Liver (tissue), 9 donors: ENCODE measurements around the gene ZC3H18. TPM values are rescaled to one million over a fixed set of nuclear protein-coding genes. Genes with fewer than 3 reads are reported as not detected.

Source experiments
- DNase-seq: peaks from one replicate; pipeline ENCODE4 v3.0.0-alpha.2; 2017; ENCODE audit warnings: low spot score
- H3K27ac ChIP-seq, 2 donors: one replicate each; pipeline ENCODE4 v1.7.0; 2013; ENCODE audit warnings: inconsistent platforms in 2 of 2, low read length in 2 of 2, control low read depth in 1 of 2, low read depth in 1 of 2, mild to moderate bottlenecking in 1 of 2
- H3K27me3 ChIP-seq, 4 donors: one replicate each; pipeline versions ENCODE4 v1.6.1 to v1.7.0; 2013; ENCODE audit warnings: low read length in 3 of 4, inconsistent platforms in 1 of 4, mild to moderate bottlenecking in 1 of 4, moderate library complexity in 1 of 4; ENCODE audit not compliant: control insufficient read depth in 4 of 4, insufficient read depth in 4 of 4
- H3K36me3 ChIP-seq, 4 donors: one replicate each; pipeline versions ENCODE4 v1.6.1 to v1.7.0; 2013; ENCODE audit warnings: low read length in 3 of 4, mild to moderate bottlenecking in 3 of 4, low read depth in 1 of 4, moderate library complexity in 1 of 4; ENCODE audit not compliant: control insufficient read depth in 4 of 4, insufficient read depth in 3 of 4
- H3K4me1 ChIP-seq, 4 donors: one replicate each; pipeline versions ENCODE4 v1.6.1 to v1.7.0; 2013; ENCODE audit warnings: low read length in 3 of 4, mild to moderate bottlenecking in 3 of 4, moderate library complexity in 1 of 4; ENCODE audit not compliant: control insufficient read depth in 4 of 4, insufficient read depth in 4 of 4
- H3K4me3 ChIP-seq, 3 donors: one replicate each; pipeline versions ENCODE4 v1.6.1 to v1.7.0; 2013; ENCODE audit warnings: low read length in 3 of 3, control low read depth in 1 of 3, low read depth in 1 of 3, mild to moderate bottlenecking in 1 of 3
- H3K9ac ChIP-seq, 2 donors: one replicate each; pipeline ENCODE4 v1.7.0; 2013; ENCODE audit warnings: low read length in 2 of 2, mild to moderate bottlenecking in 2 of 2, moderate library complexity in 2 of 2, control low read depth in 1 of 2, low read depth in 1 of 2
- H3K9me3 ChIP-seq, 4 donors: one replicate each; pipeline versions ENCODE4 v1.6.1 to v1.7.0; 2013; ENCODE audit warnings: low read length in 3 of 4; ENCODE audit not compliant: control insufficient read depth in 4 of 4
- EGR1 ChIP-seq, 2 donors: IDR thresholded peaks; 2 replicates each; pipeline ENCODE4 v1.6.1; 2016 to 2018; ENCODE audit warnings: antibody characterized with exemption in 2 of 2, low read depth in 2 of 2
- FOXA1 ChIP-seq: IDR thresholded peaks from 2 replicates; pipeline ENCODE4 v1.6.1; 2016; ENCODE audit warnings: antibody characterized with exemption
- FOXA2 ChIP-seq: IDR thresholded peaks from 2 replicates; pipeline ENCODE4 v1.6.1; 2016; ENCODE audit warnings: antibody characterized with exemption
- GABPA ChIP-seq, 2 donors: IDR thresholded peaks in 1 of 2; conservative IDR thresholded peaks in 1 of 2; 2 replicates each; pipeline ENCODE4 v1.6.1; 2016; ENCODE audit warnings: antibody characterized with exemption in 2 of 2, mild to moderate bottlenecking in 1 of 2, moderate library complexity in 1 of 2
- HNF4A ChIP-seq, 2 donors: conservative IDR thresholded peaks; 2 replicates each; pipeline ENCODE4 v1.6.1; 2016; ENCODE audit warnings: antibody characterized with exemption in 2 of 2, mild to moderate bottlenecking in 2 of 2
- HNF4G ChIP-seq: IDR thresholded peaks from 2 replicates; pipeline ENCODE4 v1.6.1; 2016; ENCODE audit warnings: antibody characterized with exemption
- JUND ChIP-seq, 2 donors: IDR thresholded peaks; 2 replicates each; pipeline ENCODE4 v1.6.1; 2016; ENCODE audit warnings: antibody characterized with exemption in 2 of 2
- NR2F2 ChIP-seq: IDR thresholded peaks from 2 replicates; pipeline ENCODE4 v1.6.1; 2016; ENCODE audit warnings: antibody characterized with exemption
- RXRA ChIP-seq, 2 donors: IDR thresholded peaks; 2 replicates each; pipeline ENCODE4 v1.6.1; 2017 to 2018; ENCODE audit warnings: antibody characterized with exemption in 2 of 2, mild to moderate bottlenecking in 1 of 2
- TAF1 ChIP-seq: conservative IDR thresholded peaks from 2 replicates; pipeline ENCODE4 v1.6.1; 2016; ENCODE audit warnings: antibody characterized with exemption, mild to moderate bottlenecking
- YY1 ChIP-seq: IDR thresholded peaks from 2 replicates; pipeline ENCODE4 v1.6.1; 2016; ENCODE audit warnings: antibody characterized with exemption, mild to moderate bottlenecking
- WGBS: extraction: QIAGEN DNeasy Blood & Tissue Kit; methylation state at CpG from one replicate; pipeline ENCODE4 v1.1.7; 2013; 5-methylcytosine and 5-hydroxymethylcytosine counted together
- polyA plus RNA-seq, 2 donors: library from polyadenylated mRNA; stranded (reverse) in 1 of 2; unstranded in 1 of 2; fragments of 200-250 nt in 1 of 2; fragments of >200 nt in 1 of 2; fragmentation: Nextera tagmentation in 1 of 2; extraction: Ambion mirVana in 1 of 2; gene quantifications; one replicate each; pipeline versions ENCODE4 v1.2.1 to v1.2.3, GENCODE V29; 2013 to 2015
- total RNA-seq, 2 donors: library from RNA; depleted of rRNA; stranded (reverse); fragments of >200 nt; gene quantifications; one replicate each; pipeline ENCODE4 v1.2.3, GENCODE V29; 2014
- TF ChIP-seq, protein P1 (sequence below): fragments of 150-350 bp; IDR thresholded peaks from 2 replicates; pipeline ENCODE4 v1.5.1; 2017; ENCODE audit warnings: improper control_type of control experiment, low read depth, low read length; ENCODE audit not compliant: missing input control
- TF ChIP-seq, protein P2 (sequence below): IDR thresholded peaks from 2 replicates; pipeline ENCODE4 v1.6.1; 2016; ENCODE audit warnings: antibody characterized with exemption, mild to moderate bottlenecking
- TF ChIP-seq, protein P3 (sequence below): IDR thresholded peaks from 2 replicates; pipeline ENCODE4 v1.6.1; 2016; ENCODE audit warnings: antibody characterized with exemption
- TF ChIP-seq, protein P4 (sequence below): IDR thresholded peaks from 2 replicates; pipeline ENCODE4 v1.6.1; 2016; ENCODE audit warnings: antibody characterized with exemption
- donor health status: healthy.
- donor health status: healthy.
- donor health status: healthy.
- donor health status: healthy.
- donor health status: healthy.

The ZC3H18 gene
- total and polyA plus RNA-seq, 4 donors = 10.2 to 10.9 (median 10.5) TPM

DNA sequence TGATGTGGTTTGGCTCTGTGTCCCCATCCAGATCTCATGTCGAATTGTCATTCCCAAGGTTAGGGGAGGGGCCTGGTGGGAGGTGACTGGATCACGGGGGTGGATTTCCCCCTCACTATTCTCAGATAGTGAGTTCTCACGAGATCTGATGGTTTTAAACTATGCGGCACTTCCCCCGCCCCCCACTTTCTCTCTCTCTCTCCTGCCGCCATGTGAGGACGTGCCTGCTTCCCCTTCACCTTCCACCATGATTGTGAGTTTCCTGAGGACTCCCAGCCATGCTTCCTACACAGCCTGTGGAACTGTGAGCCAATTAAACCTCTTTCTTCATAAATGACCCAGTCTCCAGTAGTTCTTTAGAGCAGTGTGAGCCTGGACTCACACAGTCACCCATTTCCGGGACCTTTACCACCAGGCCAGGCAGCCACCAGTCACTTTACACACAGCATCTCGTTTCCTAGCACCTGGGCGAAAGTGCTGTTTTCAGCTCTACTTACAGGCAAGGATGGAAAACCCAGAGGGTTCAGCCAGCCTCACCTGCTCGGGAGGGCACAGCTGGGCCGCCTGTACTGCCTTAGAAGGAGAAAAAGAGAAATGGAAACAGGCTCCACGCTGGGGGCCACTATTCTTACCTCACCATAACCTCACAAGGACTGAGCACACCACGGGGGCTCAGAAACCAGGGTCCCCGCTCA lies 13.8 kb upstream of the ZC3H18 start:
- TF ChIP-seq FOXA1 (no peak), TAF1 (no peak), JUND (IDR thresholded peaks at IDR 0.05) (no peak), NR2F2 (no peak), HNF4A (conservative IDR thresholded peaks at IDR 0.05) (no peak), GABPA (IDR thresholded peaks at IDR 0.05 in 1 of 2, conservative IDR thresholded peaks at IDR 0.05 in 1 of 2) (no peak), EGR1 (IDR thresholded peaks at IDR 0.05; ENCODE audit: low read depth in 2 of 2) (no peak)
- TF ChIP-seq, protein P1, sequence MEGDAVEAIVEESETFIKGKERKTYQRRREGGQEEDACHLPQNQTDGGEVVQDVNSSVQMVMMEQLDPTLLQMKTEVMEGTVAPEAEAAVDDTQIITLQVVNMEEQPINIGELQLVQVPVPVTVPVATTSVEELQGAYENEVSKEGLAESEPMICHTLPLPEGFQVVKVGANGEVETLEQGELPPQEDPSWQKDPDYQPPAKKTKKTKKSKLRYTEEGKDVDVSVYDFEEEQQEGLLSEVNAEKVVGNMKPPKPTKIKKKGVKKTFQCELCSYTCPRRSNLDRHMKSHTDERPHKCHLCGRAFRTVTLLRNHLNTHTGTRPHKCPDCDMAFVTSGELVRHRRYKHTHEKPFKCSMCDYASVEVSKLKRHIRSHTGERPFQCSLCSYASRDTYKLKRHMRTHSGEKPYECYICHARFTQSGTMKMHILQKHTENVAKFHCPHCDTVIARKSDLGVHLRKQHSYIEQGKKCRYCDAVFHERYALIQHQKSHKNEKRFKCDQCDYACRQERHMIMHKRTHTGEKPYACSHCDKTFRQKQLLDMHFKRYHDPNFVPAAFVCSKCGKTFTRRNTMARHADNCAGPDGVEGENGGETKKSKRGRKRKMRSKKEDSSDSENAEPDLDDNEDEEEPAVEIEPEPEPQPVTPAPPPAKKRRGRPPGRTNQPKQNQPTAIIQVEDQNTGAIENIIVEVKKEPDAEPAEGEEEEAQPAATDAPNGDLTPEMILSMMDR = no peak
- TF ChIP-seq, protein P2, sequence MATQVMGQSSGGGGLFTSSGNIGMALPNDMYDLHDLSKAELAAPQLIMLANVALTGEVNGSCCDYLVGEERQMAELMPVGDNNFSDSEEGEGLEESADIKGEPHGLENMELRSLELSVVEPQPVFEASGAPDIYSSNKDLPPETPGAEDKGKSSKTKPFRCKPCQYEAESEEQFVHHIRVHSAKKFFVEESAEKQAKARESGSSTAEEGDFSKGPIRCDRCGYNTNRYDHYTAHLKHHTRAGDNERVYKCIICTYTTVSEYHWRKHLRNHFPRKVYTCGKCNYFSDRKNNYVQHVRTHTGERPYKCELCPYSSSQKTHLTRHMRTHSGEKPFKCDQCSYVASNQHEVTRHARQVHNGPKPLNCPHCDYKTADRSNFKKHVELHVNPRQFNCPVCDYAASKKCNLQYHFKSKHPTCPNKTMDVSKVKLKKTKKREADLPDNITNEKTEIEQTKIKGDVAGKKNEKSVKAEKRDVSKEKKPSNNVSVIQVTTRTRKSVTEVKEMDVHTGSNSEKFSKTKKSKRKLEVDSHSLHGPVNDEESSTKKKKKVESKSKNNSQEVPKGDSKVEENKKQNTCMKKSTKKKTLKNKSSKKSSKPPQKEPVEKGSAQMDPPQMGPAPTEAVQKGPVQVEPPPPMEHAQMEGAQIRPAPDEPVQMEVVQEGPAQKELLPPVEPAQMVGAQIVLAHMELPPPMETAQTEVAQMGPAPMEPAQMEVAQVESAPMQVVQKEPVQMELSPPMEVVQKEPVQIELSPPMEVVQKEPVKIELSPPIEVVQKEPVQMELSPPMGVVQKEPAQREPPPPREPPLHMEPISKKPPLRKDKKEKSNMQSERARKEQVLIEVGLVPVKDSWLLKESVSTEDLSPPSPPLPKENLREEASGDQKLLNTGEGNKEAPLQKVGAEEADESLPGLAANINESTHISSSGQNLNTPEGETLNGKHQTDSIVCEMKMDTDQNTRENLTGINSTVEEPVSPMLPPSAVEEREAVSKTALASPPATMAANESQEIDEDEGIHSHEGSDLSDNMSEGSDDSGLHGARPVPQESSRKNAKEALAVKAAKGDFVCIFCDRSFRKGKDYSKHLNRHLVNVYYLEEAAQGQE = no peak
- TF ChIP-seq, protein P3, sequence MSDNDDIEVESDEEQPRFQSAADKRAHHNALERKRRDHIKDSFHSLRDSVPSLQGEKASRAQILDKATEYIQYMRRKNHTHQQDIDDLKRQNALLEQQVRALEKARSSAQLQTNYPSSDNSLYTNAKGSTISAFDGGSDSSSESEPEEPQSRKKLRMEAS = no peak
- no peak for DNase-seq
- Histone ChIP-seq H3K4me3 (no peak overlapping the region), H3K9ac (no peak overlapping the region), H3K4me1 (peaks cover 0 to 4% (median 0%) of the 10 kb centered on the region in 4 donors), H3K27me3 (no peaks in the 10 kb centered on the region), H3K27ac (no peak overlapping the region), H3K36me3 (no peaks in the 10 kb centered on the region), H3K9me3 (no peaks in the 10 kb centered on the region)
- WGBS = 74% methylated on average over 15 of the region's 15 CpGs

DNA sequence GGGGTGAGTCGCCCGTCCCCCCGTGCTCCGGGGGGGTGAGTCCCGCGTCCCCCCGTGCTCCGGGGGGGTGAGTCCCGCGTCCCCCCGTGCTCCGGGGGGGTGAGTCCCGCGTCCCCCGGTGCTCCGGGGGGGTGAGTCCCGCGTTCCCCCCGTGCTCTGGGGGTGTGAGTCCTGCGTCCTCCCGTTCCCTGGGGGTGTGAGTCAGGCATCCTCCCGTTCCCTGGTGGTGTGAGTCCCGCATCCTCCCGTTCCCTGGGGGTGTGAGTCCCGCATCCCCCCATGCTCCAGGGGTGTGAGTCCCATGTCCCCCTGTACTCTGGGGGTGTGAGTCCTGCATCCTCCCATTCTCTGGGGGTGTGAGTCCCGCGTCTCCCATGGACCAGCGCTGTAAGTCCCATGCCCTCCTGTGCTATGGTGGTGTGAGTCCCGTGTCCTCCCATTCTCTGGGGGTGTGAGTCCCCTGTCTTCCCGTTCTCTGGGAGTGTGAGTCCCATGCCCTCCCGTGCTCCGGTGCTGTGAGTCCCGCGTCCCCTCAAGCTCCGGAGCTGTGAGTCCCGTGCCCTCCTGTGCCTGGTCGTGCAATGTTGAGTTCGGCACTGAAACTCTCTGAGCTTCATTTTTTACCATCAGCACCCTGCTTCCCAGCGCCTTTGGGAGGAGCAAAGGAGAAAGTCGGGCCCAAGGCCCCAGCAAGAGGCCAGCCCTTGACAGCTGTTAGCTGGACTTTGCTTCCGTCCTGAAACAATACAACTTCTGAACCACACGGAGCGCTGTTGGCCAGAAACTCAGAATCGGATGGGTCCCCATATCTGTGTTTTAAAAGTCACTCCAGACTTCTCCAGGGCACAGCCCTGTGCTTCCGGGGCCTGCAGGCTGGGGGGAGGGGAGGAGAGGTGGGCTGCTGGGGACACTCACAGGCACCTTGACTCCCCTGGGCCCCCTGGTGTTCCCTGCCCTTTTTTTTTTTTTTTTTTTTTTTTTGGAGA lies 11.5 kb upstream of the ZC3H18 start:
- no peaks in the 10 kb centered on the region for H3K36me3 ChIP-seq
- 63% methylated on average over 44 of the region's 45 CpGs for WGBS
- H3K27ac ChIP-seq = no peak overlapping the region
- no peak overlapping the region for H3K9ac ChIP-seq
- no peak for DNase-seq
- no peaks in the 10 kb centered on the region for H3K9me3 ChIP-seq
- H3K27me3 ChIP-seq = no peaks in the 10 kb centered on the region
- H3K4me1 ChIP-seq = peaks cover 0 to 4% (median 3%) of the 10 kb centered on the region in 4 donors
- H3K4me3 ChIP-seq = no peak overlapping the region
- TF ChIP-seq GABPA (IDR thresholded peaks at IDR 0.05 in 1 of 2, conservative IDR thresholded peaks at IDR 0.05 in 1 of 2) = no peak
- TF ChIP-seq RXRA (IDR thresholded peaks at IDR 0.05) = peak in 1 of 2 donors; percentile 22
- no peak for TF ChIP-seq TAF1
- TF ChIP-seq, protein P3 = no peak
- no peak for TF ChIP-seq JUND (IDR thresholded peaks at IDR 0.05)
- TF ChIP-seq, protein P2 = peak; percentile 26
- no peak for TF ChIP-seq YY1
- no peak for TF ChIP-seq EGR1 (IDR thresholded peaks at IDR 0.05; ENCODE audit: low read depth in 2 of 2)
- peak; percentile 73 to 85 for TF ChIP-seq HNF4A (conservative IDR thresholded peaks at IDR 0.05)
- TF ChIP-seq HNF4G = peak; percentile 72
- no peak for TF ChIP-seq FOXA1
- TF ChIP-seq NR2F2 = no peak
- TF ChIP-seq FOXA2 = no peak
- TF ChIP-seq, protein P4, sequence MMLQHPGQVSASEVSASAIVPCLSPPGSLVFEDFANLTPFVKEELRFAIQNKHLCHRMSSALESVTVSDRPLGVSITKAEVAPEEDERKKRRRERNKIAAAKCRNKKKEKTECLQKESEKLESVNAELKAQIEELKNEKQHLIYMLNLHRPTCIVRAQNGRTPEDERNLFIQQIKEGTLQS = no peak
- TF ChIP-seq, protein P1 = peak; percentile 51
